A673 (cell line): Measurements from ENCODE around the gene RBM46. TPM values are rescaled to one million over a fixed set of nuclear protein-coding genes. Genes with fewer than 3 reads are reported as not detected.

ENCODE experiments used
- BruUV-seq: library from RNA; stranded (reverse); fragments of 400-500 nt; replicated peaks from 2 replicates; lab custom pipeline; 2021; lab: Mats Ljungman, UMichigan
- CTCF ChIA-PET: fragments of 300-600 bp; sonication (Branson Sonifier 250); formaldehyde crosslinking; loops from one replicate; lab custom pipeline; 2022; ENCODE audit warnings: antibody characterized with exemption; lab: Charles Lee
- POLR2A ChIA-PET: fragments of 300-600 bp; sonication (Branson Sonifier 250); formaldehyde crosslinking; loops from one replicate; lab custom pipeline; 2022; ENCODE audit warnings: antibody characterized with exemption; ENCODE audit not compliant: low non-redundant PET; lab: Charles Lee
- DNase-seq: peaks from one replicate; pipeline ENCODE4 v3.0.0-alpha.2; 2015; ENCODE audit warnings: low spot score
- H3K27ac ChIP-seq: fragments of 200-600 bp; sonication (generic); 2 replicates; pipeline ENCODE4 v1.5.1; 2016; ENCODE audit warnings: mixed run types, low read depth, mild to moderate bottlenecking, mixed read lengths, antibody characterized with exemption, low read length; ENCODE audit not compliant: poor library complexity, severe bottlenecking
- H3K27me3 ChIP-seq: fragments of 200-600 bp; sonication (generic); replicated peaks from 2 replicates; pipeline ENCODE4 v1.6.1; 2017; ENCODE audit warnings: mixed run types, low read depth, mild to moderate bottlenecking, mixed read lengths, antibody characterized with exemption, low read length; ENCODE audit not compliant: insufficient read depth, poor library complexity
- H3K36me3 ChIP-seq: fragments of 200-600 bp; sonication (generic); 2 replicates; pipeline ENCODE4 v1.6.1; 2016; ENCODE audit warnings: mixed run types, mild to moderate bottlenecking, mixed read lengths, antibody characterized with exemption, low read length; ENCODE audit not compliant: insufficient read depth, poor library complexity, severe bottlenecking
- H3K4me1 ChIP-seq: fragments of 200-600 bp; sonication (generic); 2 replicates; pipeline ENCODE4 v1.6.1; 2017; ENCODE audit warnings: mixed run types, mild to moderate bottlenecking, mixed read lengths, antibody characterized with exemption, low read length; ENCODE audit not compliant: insufficient read depth, poor library complexity, severe bottlenecking
- H3K4me3 ChIP-seq: fragments of 200-600 bp; sonication (generic); 2 replicates; pipeline ENCODE4 v1.5.1; 2016; ENCODE audit warnings: low read depth, mixed run types, mild to moderate bottlenecking, mixed read lengths, low read length; ENCODE audit not compliant: poor library complexity, severe bottlenecking
- H3K9me3 ChIP-seq: fragments of 200-600 bp; sonication (generic); 2 replicates; pipeline ENCODE4 v1.6.1; 2016; ENCODE audit warnings: mixed run types, low read depth, mild to moderate bottlenecking, mixed read lengths, antibody characterized with exemption, low read length; ENCODE audit not compliant: poor library complexity, severe bottlenecking
- CTCF ChIP-seq: fragments of 300-800, 200-600 bp; sonication (generic); conservative IDR thresholded peaks from 2 replicates; pipeline ENCODE4 v1.5.1; 2017; ENCODE audit warnings: low read depth, mild to moderate bottlenecking, antibody characterized with exemption, low read length, moderate library complexity, mixed read lengths
- EZH2 ChIP-seq: fragments of 200-600 bp; sonication (generic); IDR thresholded peaks from 2 replicates; pipeline ENCODE4 v1.6.1; 2017; ENCODE audit warnings: borderline replicate concordance, low read depth, mild to moderate bottlenecking, mixed read lengths, antibody characterized with exemption, low read length; ENCODE audit not compliant: poor library complexity, severe bottlenecking
- intact Hi-C: fragments of 100-400 bp; cut with micrococcal nuclease; formaldehyde crosslinking; loops from one replicate; pipeline ENCODE4 v1.10.0; 2022; ENCODE audit not compliant: unreplicated experiment
- total RNA-seq: library from RNA; stranded (reverse); gene quantifications from 2 replicates; pipeline ENCODE4 v1.2.3, GENCODE V29; 2021

RBM46 gene
- total RNA-seq, 1 experiment from 2014 or later: 0.24 TPM

GRCh38 chr4:154858166-154858565 lies 77.1 kb downstream of the RBM46 start:
- DNase-seq: no peak
- CTCF ChIA-PET: no interaction called here
- no TSS peak for BruUV-seq
- Histone ChIP-seq H3K27me3 (no peaks in the 10 kb centered on the region), H3K27ac (no peak overlapping the region), H3K9me3 (no peaks in the 10 kb centered on the region), H3K4me3 (no peak overlapping the region), H3K4me1 (no peaks in the 10 kb centered on the region), H3K36me3 (no peaks in the 10 kb centered on the region)
- TF ChIP-seq EZH2: no peak
- no peak for TF ChIP-seq CTCF
- POLR2A ChIA-PET: no interaction called here
- intact Hi-C loops: no loop called here

- intact Hi-C loops: no loop called here
- POLR2A ChIA-PET: no interaction called here
- no TSS peak for BruUV-seq
- no peak for DNase-seq
- Histone ChIP-seq H3K27ac (no peak overlapping the region), H3K4me3 (no peak overlapping the region), H3K36me3 (no peaks in the 10 kb centered on the region), H3K9me3 (peaks cover 5% of the 10 kb centered on the region), H3K4me1 (no peaks in the 10 kb centered on the region), H3K27me3 (no peaks in the 10 kb centered on the region)
- CTCF ChIA-PET: no interaction called here
- TF ChIP-seq EZH2 (no peak), CTCF (no peak)
Observed at GRCh38 chr4:154868414-154869194, 87.5 kb downstream of the RBM46 start.

- peaks cover 5% of the 10 kb centered on the region for H3K9me3 ChIP-seq
- H3K4me3 ChIP-seq: no peak overlapping the region
- DNase-seq: no peak
- H3K27me3 ChIP-seq: no peaks in the 10 kb centered on the region
- TF ChIP-seq EZH2: no peak
- no peak for TF ChIP-seq CTCF
- POLR2A ChIA-PET: no interaction called here
- CTCF ChIA-PET: no interaction called here
- no peak overlapping the region for H3K27ac ChIP-seq
- no peaks in the 10 kb centered on the region for H3K36me3 ChIP-seq
- intact Hi-C loops: no loop called here
- no peaks in the 10 kb centered on the region for H3K4me1 ChIP-seq
- BruUV-seq: no TSS peak
Observed at GRCh38 chr4:154869301-154869700, 88.2 kb downstream of the RBM46 start.
